Stimulated activated CD4-positive, alpha-beta T cell treated with anti-CD3 and anti-CD28 coated beads, Interleukin-4, amount 100 ng/mL, for 24 hours (primary cell): Measurements from ENCODE around the gene TOP1.

Experiments
- DNase-seq: peaks from one replicate; pipeline ENCODE4 v3.0.0-alpha.2; 2020

The TOP1 gene

DNA sequence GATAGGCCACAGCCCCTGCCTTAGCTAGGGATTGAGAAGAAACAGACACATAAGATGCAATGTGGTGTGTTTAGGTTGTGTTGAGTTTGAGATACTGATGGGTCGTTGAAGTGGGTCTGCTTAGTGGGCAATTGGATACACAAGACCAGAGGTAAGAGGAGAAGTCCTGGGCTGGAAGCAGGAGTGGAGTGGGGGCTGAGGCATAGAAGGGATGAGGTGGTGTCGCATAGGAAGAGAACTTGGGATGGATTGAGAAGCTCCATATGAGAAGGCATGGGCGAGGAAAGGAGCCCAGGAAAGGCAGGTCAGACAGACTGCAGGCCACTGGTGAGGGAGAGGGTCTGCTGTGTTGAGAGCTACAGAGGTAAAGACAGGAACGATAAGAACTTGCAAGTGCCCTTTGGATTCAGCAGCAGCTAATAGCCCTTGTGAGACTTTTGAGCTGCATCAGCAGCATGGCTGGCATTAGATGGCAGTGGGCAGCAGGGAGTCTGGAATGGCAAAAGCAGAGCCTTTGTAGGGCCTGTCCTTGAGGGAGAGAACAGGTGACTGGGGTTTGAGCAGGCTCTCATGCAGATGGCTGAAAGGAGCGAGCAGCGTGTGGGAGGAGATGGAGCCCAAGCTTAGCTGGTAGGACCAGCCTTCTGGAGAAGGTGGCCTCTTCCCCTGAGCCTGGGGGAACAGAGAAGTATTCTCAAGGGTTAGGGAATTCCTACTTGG lies 141.9 kb downstream of the TOP1 start:
- no peak for DNase-seq

DNA sequence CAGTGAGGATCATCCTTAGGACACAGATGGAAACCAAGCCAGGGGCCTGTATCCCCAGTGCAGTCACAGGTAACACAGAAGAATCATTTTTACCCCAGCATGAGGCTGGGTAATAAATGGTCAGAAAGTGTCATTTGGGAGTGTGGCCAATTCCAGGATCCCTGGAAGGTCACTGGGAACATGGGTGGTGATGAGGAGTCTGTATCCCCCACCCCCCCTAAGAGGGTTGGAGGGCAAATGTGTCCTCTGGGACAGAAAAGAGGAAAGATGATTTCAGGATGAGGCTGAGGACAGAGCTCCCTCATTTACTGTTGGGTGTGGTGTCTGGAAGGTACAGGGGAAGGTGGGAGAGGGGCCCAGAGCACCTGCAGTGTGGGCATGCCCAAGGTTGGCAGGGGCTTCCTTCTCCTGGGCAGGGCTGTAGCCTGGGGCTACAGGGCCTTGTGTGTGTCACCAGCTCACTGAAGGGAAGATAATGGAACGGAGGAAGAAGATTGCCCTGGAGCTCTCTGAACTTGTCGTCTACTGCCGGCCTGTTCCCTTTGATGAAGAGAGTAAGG lies 143.2 kb downstream of the TOP1 start:
- DNase-seq = peak; percentile 1

DNA sequence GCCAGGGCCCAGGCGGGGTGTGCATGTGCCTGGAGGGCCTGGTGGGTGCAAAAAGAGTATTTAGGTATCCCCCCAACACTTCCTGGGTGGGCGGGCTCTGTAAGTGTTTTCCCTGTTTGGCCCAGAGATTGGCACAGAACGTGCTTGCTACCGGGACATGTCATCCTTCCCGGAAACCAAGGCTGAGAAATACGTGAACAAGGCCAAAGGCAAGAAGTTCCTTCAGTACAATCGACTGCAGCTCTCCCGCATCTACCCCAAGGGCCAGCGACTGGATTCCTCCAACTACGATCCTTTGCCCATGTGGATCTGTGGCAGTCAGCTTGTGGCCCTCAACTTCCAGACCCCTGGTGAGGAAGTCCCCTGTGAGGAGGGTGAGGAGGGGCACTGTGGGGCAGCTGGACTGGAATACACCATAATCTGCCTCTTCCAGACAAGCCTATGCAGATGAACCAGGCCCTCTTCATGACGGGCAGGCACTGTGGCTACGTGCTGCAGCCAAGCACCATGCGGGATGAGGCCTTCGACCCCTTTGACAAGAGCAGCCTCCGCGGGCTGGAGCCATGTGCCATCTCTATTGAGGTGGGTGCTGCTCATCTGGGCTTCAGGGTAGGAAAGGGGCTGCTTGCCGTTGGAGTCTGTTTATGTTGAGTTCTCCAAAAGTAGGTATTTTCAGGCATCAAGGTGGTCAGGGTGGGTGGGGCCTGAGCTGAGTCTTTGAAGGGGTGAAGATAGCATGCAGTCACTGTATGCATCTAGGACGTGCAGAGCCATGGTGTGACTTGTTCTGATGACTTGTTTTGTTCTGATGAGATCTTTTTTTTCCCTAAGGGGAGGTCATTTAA lies 143.9 kb downstream of the TOP1 start:
- DNase-seq = peak; percentile 3

DNA sequence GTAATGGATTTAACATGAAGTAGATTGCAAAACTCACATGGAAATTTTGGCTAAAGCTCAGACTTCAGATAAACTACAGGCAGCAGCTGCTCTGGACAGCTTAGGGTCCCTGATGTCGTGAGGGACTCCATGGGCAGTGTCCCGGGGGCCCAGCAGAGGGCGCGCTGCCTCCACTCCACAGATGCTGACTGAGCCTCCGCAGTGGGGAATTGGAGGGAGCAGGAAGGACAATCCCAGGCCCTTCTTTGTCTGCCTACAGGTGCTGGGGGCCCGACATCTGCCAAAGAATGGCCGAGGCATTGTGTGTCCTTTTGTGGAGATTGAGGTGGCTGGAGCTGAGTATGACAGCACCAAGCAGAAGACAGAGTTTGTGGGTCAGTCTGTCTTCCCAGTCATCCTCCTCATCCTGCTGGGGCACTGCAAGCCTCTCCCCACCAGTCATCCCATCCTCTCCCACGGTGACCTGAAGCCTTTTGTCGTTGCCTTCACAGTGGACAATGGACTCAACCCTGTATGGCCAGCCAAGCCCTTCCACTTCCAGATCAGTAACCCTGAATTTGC lies 144.6 kb downstream of the TOP1 start:
- DNase-seq = peak; percentile 69

DNA sequence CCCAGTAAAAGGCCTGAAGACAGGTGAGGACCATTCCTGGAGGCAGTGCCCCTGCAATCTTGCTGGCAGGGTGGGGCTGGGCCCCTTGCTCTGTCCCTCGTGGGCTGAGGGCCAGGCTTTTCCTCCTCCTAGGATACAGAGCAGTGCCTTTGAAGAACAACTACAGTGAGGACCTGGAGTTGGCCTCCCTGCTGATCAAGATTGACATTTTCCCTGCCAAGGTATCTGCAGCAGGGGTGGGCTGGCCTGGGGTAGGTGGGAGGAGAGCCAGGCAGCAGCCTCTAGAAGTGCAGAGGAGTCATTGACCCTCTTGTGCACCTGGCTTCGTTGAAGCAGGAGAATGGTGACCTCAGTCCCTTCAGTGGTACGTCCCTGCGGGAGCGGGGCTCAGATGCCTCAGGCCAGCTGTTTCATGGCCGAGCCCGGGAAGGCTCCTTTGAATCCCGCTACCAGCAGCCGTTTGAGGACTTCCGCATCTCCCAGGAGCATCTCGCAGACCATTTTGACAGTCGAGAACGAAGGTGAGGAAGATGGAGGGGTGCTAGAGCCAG lies 145.2 kb downstream of the TOP1 start:
- DNase-seq = no peak
